ENCODE measurements around the gene OR1F1. TPM values are rescaled to one million over a fixed set of nuclear protein-coding genes. Genes with fewer than 3 reads are reported as not detected.

Gene OR1F1
- total and polyA plus RNA-seq, 2 of the 8 experiments (the other 6 are each of a cell fraction or from before 2014, with no cell fraction given), result 0.52 to 1.2 TPM

- H3K4me3 ChIP-seq (ENCODE audit: extremely low read depth in 1 of 4, insufficient read depth in 2 of 4, low read depth in 3 of 4, low read length in 4 of 4), result no peak overlapping the region
- POLR2A ChIA-PET (ENCODE audit: partially characterized antibody), result interaction anchor here (0.9 to 8.6 kb wide), 8 partner anchors 10 to 58 kb away, joined by 3 to 69 read pairs (median 6); partner anchors contain the start of genes ZNF213 and ZSCAN10
These were observed 42.9 kb upstream of the OR1F1 start for GRCh38 chr16:3145151-3145550.

More at GRCh38 chr16:3145151-3145550, 42.9 kb upstream of the OR1F1 start:
- WGBS, 2 experiments (ENCODE audit: extremely low coverage in 1 of 2, insufficient coverage in 1 of 2, insufficient read length in 1 of 2, insufficient replicate concordance in 2 of 2, low coverage in 1 of 2, low lambda C conversion rate in 2 of 2, missing lambda C conversion rate in 1 of 2), result 84% methylated on average over 10 of the region's 10 CpGs; no CpG with 5 or more reads in 1 of the 2 experiments
- H2BK12ac ChIP-seq (ENCODE audit: low read depth, low read length), result no peak overlapping the region
- DNase-seq (ENCODE audit: low read depth in 1 of 2, low spot score in 2 of 2), result no peak
- no peak overlapping the region for H2AFZ ChIP-seq (ENCODE audit: low read length)
- H3K23ac ChIP-seq (ENCODE audit: insufficient read length), result no peak overlapping the region
- H2AK5ac ChIP-seq (ENCODE audit: low read depth, low read length), result no peak overlapping the region
- H4K20me1 ChIP-seq (replicated peaks in 1 of 2; ENCODE audit: control insufficient read depth in 1 of 2, insufficient read depth in 2 of 2, low read length in 2 of 2), result peaks cover 0 to 8% of the 10 kb centered on the region in 2 experiments
- no peak overlapping the region for H2BK120ac ChIP-seq (replicated peaks; ENCODE audit: low read depth, low read length)
- H3K9ac ChIP-seq (replicated peaks in 1 of 4; ENCODE audit: extremely low read depth in 1 of 4, low read depth in 3 of 4, low read length in 3 of 4), result no peak overlapping the region
- no peak overlapping the region for H3K14ac ChIP-seq (ENCODE audit: insufficient read length)
- no peak overlapping the region for H2BK15ac ChIP-seq (ENCODE audit: low read length)
- no peak overlapping the region for H3K18ac ChIP-seq (ENCODE audit: extremely low read depth, low read length)
- H4K8ac ChIP-seq (ENCODE audit: extremely low read depth, insufficient read depth, low read length), result no peak overlapping the region
- TF ChIP-seq RFX5 (IDR thresholded peaks at IDR 0.05; ENCODE audit: borderline replicate concordance, low read depth, low read length), result no peak
- no peak for TF ChIP-seq TCF12 (IDR thresholded peaks at IDR 0.05; ENCODE audit: low read depth, low read length)
- TF ChIP-seq SP4 (IDR thresholded peaks at IDR 0.05; ENCODE audit: low read length), result no peak
- no peak for TF ChIP-seq GABPA (IDR thresholded peaks at IDR 0.05; ENCODE audit: borderline replicate concordance, insufficient read depth, low read length)
- no peak for TF ChIP-seq CREB1 (IDR thresholded peaks at IDR 0.05)
- no peak overlapping the region for H2BK20ac ChIP-seq (ENCODE audit: low read length)
- no peak overlapping the region for H3K56ac ChIP-seq (replicated peaks; ENCODE audit: insufficient read length, low read depth, low read length)
- H3K27me3 ChIP-seq (replicated peaks in 1 of 4; ENCODE audit: control insufficient read depth in 3 of 4, extremely low read depth in 1 of 4, insufficient read depth in 3 of 4, low read length in 3 of 4), result peaks cover 0 to 18% (median 12%) of the 10 kb centered on the region in 4 experiments; a peak in 5 of 7 replicates
- H4K91ac ChIP-seq (replicated peaks; ENCODE audit: insufficient read length, low read length), result no peak overlapping the region
- H3K23me2 ChIP-seq (ENCODE audit: low read depth, low read length), result peaks cover 7% of the 10 kb centered on the region; the same call in 1 of the 2 replicates
- H3K9me3 ChIP-seq (ENCODE audit: insufficient read depth in 2 of 2, low read depth in 1 of 2, low read length in 1 of 2), result no peaks in the 10 kb centered on the region
- no peaks in the 10 kb centered on the region for H3K79me1 ChIP-seq (ENCODE audit: low read depth, low read length)
- no peaks in the 10 kb centered on the region for H3K79me2 ChIP-seq (ENCODE audit: control insufficient read depth in 1 of 2, insufficient read depth in 2 of 2, low read length in 2 of 2)
- H3K36me3 ChIP-seq (ENCODE audit: control insufficient read depth in 2 of 4, insufficient read depth in 4 of 4, low read length in 3 of 4), result peaks cover 0 to 8% (median 3%) of the 10 kb centered on the region in 4 experiments; a peak in 3 of 8 replicates
- no peak overlapping the region for H2BK5ac ChIP-seq (ENCODE audit: low read depth, low read length)
- H3K4me2 ChIP-seq (ENCODE audit: insufficient read depth in 1 of 2, low read depth in 2 of 2, low read length in 2 of 2), result no peak overlapping the region
- H3K27ac ChIP-seq (ENCODE audit: low read depth, low read length), result no peak overlapping the region
- no peak overlapping the region for H3K4ac ChIP-seq (replicated peaks; ENCODE audit: insufficient read length, low read depth, low read length)
- H3K4me1 ChIP-seq (replicated peaks in 1 of 4; ENCODE audit: control insufficient read depth in 3 of 4, insufficient read depth in 4 of 4, low read length in 3 of 4), result peaks cover 0 to 5% (median 3%) of the 10 kb centered on the region in 4 experiments; a peak in 3 of 7 replicates
- FAIRE-seq, result no peak
- CTCF ChIA-PET (ENCODE audit: partially characterized antibody), result interaction anchor here (1.1 to 10.9 kb wide), 5 partner anchors 14 to 86 kb away, joined by 3 to 174 read pairs (median 3); partner anchors contain the start of gene ZNF213
- no peak overlapping the region for H4K5ac ChIP-seq (ENCODE audit: insufficient read length, low read depth, low read length)
